Ectodermal cell (in vitro differentiated cells): ENCODE data around the gene ARHGEF33.

Experiments used
- H3K27ac ChIP-seq: 2 replicates; pipeline ENCODE4 v1.7.0; 2013; ENCODE audit warnings: mild to moderate bottlenecking, low read depth, low read length; ENCODE audit not compliant: insufficient read depth, poor library complexity, severe bottlenecking
- H3K27me3 ChIP-seq: 2 replicates; pipeline ENCODE4 v1.7.0; 2013; ENCODE audit warnings: mild to moderate bottlenecking, low read length; ENCODE audit not compliant: insufficient read depth, control insufficient read depth, poor library complexity, severe bottlenecking
- H3K36me3 ChIP-seq: one replicate; pipeline ENCODE4 v1.7.0; 2013; ENCODE audit warnings: low read length; ENCODE audit not compliant: control insufficient read depth, insufficient read depth
- H3K4me1 ChIP-seq: one replicate; pipeline ENCODE4 v1.7.0; 2013; ENCODE audit warnings: low read length; ENCODE audit not compliant: control insufficient read depth, insufficient read depth
- H3K4me3 ChIP-seq: 2 replicates; pipeline ENCODE4 v1.7.0; 2013; ENCODE audit warnings: low read depth, low read length, control low read depth; ENCODE audit not compliant: insufficient read depth
- H3K9me3 ChIP-seq: 2 replicates; pipeline ENCODE4 v1.7.0; 2013; ENCODE audit warnings: mild to moderate bottlenecking, low read length, moderate library complexity; ENCODE audit not compliant: control insufficient read depth
- WGBS, 2 experiments: methylation state at CpG; one replicate each; pipeline ENCODE4 v1.1.7; 2013; ENCODE audit warnings: missing lambda C conversion rate in 2 of 2; 5-methylcytosine and 5-hydroxymethylcytosine counted together

Gene ARHGEF33

DNA sequence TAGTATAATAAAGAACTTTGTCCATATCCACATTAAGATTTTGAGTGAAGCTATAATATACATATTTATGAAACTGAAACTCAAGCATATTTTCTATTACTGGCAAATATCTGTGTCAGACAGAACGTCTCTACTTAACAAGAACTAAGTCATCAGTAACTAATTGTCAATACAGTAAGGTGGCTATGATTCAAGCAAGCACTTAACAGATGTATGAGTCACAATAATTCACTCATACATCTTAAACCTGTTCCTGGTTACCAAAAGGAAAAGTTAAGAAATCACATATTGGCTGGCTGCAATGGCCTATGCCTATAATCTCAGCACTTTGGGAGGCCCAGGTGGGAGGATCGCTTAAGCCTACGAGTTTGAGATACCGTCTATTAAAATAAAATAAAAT lies 135.2 kb downstream of the ARHGEF33 start:
- 86 to 97% methylated on average over 1 to 4 of the region's 4 CpGs for WGBS, 2 experiments
- Histone ChIP-seq H3K27ac (no peak overlapping the region), H3K4me3 (no peak overlapping the region), H3K4me1 (no peaks in the 10 kb centered on the region), H3K27me3 (no peaks in the 10 kb centered on the region), H3K9me3 (no peaks in the 10 kb centered on the region), H3K36me3 (peaks cover 3% of the 10 kb centered on the region)
